PC-3 (cell line): Measurements from ENCODE around the gene LPIN1. TPM values are rescaled to one million over a fixed set of nuclear protein-coding genes. Genes with fewer than 3 reads are reported as not detected.

ENCODE experiments used
- ATAC-seq: fragments of 200-7000 bp; cut with Tn5 transposase; 2 replicates; pipeline ENCODE4 v1.9.1; 2020; ENCODE audit warnings: mild to moderate bottlenecking, moderate library complexity
- BruUV-seq: library from RNA; stranded (reverse); fragments of 400-500 nt; replicated peaks from 2 replicates; lab custom pipeline; 2021; lab: Mats Ljungman, UMichigan
- CTCF ChIA-PET: fragments of 300-600 bp; sonication (Branson Sonifier 250); formaldehyde crosslinking; loops from one replicate; lab custom pipeline; 2022; ENCODE audit warnings: antibody characterized with exemption; lab: Charles Lee
- POLR2A ChIA-PET: fragments of 300-600 bp; sonication (Branson Sonifier 250); formaldehyde crosslinking; loops from one replicate; lab custom pipeline; 2022; ENCODE audit warnings: antibody characterized with exemption; ENCODE audit not compliant: unreplicated experiment; lab: Charles Lee
- DNase-seq: peaks from one replicate; pipeline ENCODE4 v3.0.0-alpha.2; 2015
- H2AFZ ChIP-seq: fragments of 300-600 bp; sonication (generic); 2 replicates; pipeline ENCODE4 v1.6.0; 2016; ENCODE audit warnings: antibody characterized with exemption, low read length
- H3F3A ChIP-seq: fragments of 300-600 bp; sonication (generic); one replicate; pipeline ENCODE4 v1.6.0; 2017; ENCODE audit warnings: antibody characterized with exemption, low read length, control low read depth, mild to moderate bottlenecking; ENCODE audit not compliant: unreplicated experiment
- H3K27ac ChIP-seq: fragments of 300-600 bp; sonication (generic); 2 replicates; pipeline ENCODE4 v1.5.1; 2016; ENCODE audit warnings: mild to moderate bottlenecking, low read length
- H3K27me3 ChIP-seq: fragments of 300-600 bp; sonication (generic); 2 replicates; pipeline ENCODE4 v1.6.1; 2016; ENCODE audit warnings: low read length, mixed read lengths
- H3K36me3 ChIP-seq: fragments of 300-600 bp; sonication (generic); 2 replicates; pipeline ENCODE4 v1.6.1; 2016; ENCODE audit warnings: low read depth, mixed run types, low read length, mixed read lengths
- H3K4me1 ChIP-seq: fragments of 300-600 bp; sonication (generic); 2 replicates; pipeline ENCODE4 v1.5.1; 2016; ENCODE audit warnings: low read length; ENCODE audit not compliant: insufficient read depth
- H3K4me2 ChIP-seq: fragments of 300-600 bp; sonication (generic); 2 replicates; pipeline ENCODE4 v1.6.0; 2016; ENCODE audit warnings: low read length
- H3K4me3 ChIP-seq: fragments of 300-600 bp; sonication (generic); 2 replicates; pipeline ENCODE4 v1.5.1; 2016; ENCODE audit warnings: mild to moderate bottlenecking, low read length, mixed read lengths
- H3K79me2 ChIP-seq: fragments of 300-600 bp; sonication (generic); 2 replicates; pipeline ENCODE4 v1.6.1; 2017; ENCODE audit warnings: low read length, mixed read lengths
- H3K9ac ChIP-seq: fragments of 300-600 bp; sonication (generic); 2 replicates; pipeline ENCODE4 v1.6.0; 2016; ENCODE audit warnings: mild to moderate bottlenecking, low read length
- H3K9me2 ChIP-seq: fragments of 300-600 bp; sonication (generic); replicated peaks from 2 replicates; pipeline ENCODE4 v1.6.1; 2016; ENCODE audit warnings: mixed run types, low read length, mixed read lengths
- H3K9me3 ChIP-seq: fragments of 300-600 bp; sonication (generic); 2 replicates; pipeline ENCODE4 v1.6.1; 2016; ENCODE audit warnings: low read length, mixed read lengths
- H4K20me1 ChIP-seq: fragments of 300-600 bp; sonication (generic); 2 replicates; pipeline ENCODE4 v1.6.1; 2016; ENCODE audit warnings: low read length, mixed read lengths
- EZH2 ChIP-seq: fragments of 300-600 bp; sonication (generic); IDR thresholded peaks from one replicate; pipeline ENCODE4 v1.6.1; 2017; ENCODE audit warnings: antibody characterized with exemption, mild to moderate bottlenecking, low read length; ENCODE audit not compliant: unreplicated experiment
- EZH2phosphoT487 ChIP-seq: fragments of 300-600 bp; sonication (generic); IDR thresholded peaks from 2 replicates; pipeline ENCODE4 v1.6.1; 2018; ENCODE audit warnings: mild to moderate bottlenecking, antibody characterized with exemption, low read length, borderline replicate concordance
- intact Hi-C: fragments of 100-400 bp; cut with micrococcal nuclease; formaldehyde crosslinking; loops from 2 replicates; pipeline ENCODE4 v1.9.0; 2023
- total RNA-seq: library from RNA; depleted of rRNA; stranded (reverse); fragments of >200 nt; gene quantifications from 2 replicates; pipeline ENCODE4 v1.2.3, GENCODE V29; 2014
- TF ChIP-seq, protein P1 (sequence below): fragments of 300-600 bp; sonication (generic); conservative IDR thresholded peaks from 2 replicates; pipeline ENCODE4 v1.5.1; 2017; ENCODE audit warnings: antibody characterized with exemption, low read depth, mild to moderate bottlenecking, low read length

LPIN1 gene
- total RNA-seq, 1 experiment from 2014 or later = 40.9 TPM

DNA sequence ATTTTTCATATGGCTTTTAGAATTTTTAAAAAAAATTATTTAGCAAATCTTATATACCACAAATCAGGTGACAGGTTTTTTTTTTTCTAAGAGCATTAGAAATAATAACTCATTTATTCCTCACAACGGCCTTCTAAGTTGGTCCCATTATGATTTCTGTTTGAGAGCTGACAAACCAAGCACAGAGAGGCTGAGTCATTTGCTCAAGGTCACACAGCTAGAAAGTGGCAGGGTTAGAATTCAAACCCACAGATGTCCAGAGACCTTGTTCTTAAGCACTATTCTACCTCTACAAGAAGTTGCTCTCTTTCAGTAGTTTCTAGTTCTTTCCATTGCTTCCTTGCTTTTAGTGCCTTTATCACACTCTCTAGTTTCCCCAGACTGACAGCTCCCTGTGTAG is 28.8 kb upstream of the LPIN1 start:
- intact Hi-C loops = no loop called here
- no TSS peak for BruUV-seq
- Histone ChIP-seq H3K4me2 (no peak overlapping the region), H2AFZ (no peak overlapping the region), H3K79me2 (no peaks in the 10 kb centered on the region), H3K27ac (no peak overlapping the region), H4K20me1 (no peaks in the 10 kb centered on the region), H3K36me3 (no peaks in the 10 kb centered on the region), H3K9me2 (no peaks in the 10 kb centered on the region), H3F3A (no peaks in the 10 kb centered on the region), H3K9ac (no peak overlapping the region), H3K27me3 (no peaks in the 10 kb centered on the region), H3K9me3 (no peaks in the 10 kb centered on the region), H3K4me1 (peaks cover 10% of the 10 kb centered on the region), H3K4me3 (no peak overlapping the region)
- no peak for DNase-seq
- ChIA-PET POLR2A (no interaction called here), CTCF (no interaction called here)
- no peak for ATAC-seq
- TF ChIP-seq, protein P1, sequence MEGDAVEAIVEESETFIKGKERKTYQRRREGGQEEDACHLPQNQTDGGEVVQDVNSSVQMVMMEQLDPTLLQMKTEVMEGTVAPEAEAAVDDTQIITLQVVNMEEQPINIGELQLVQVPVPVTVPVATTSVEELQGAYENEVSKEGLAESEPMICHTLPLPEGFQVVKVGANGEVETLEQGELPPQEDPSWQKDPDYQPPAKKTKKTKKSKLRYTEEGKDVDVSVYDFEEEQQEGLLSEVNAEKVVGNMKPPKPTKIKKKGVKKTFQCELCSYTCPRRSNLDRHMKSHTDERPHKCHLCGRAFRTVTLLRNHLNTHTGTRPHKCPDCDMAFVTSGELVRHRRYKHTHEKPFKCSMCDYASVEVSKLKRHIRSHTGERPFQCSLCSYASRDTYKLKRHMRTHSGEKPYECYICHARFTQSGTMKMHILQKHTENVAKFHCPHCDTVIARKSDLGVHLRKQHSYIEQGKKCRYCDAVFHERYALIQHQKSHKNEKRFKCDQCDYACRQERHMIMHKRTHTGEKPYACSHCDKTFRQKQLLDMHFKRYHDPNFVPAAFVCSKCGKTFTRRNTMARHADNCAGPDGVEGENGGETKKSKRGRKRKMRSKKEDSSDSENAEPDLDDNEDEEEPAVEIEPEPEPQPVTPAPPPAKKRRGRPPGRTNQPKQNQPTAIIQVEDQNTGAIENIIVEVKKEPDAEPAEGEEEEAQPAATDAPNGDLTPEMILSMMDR = no peak
- TF ChIP-seq EZH2phosphoT487 (no peak), EZH2 (no peak)

DNA sequence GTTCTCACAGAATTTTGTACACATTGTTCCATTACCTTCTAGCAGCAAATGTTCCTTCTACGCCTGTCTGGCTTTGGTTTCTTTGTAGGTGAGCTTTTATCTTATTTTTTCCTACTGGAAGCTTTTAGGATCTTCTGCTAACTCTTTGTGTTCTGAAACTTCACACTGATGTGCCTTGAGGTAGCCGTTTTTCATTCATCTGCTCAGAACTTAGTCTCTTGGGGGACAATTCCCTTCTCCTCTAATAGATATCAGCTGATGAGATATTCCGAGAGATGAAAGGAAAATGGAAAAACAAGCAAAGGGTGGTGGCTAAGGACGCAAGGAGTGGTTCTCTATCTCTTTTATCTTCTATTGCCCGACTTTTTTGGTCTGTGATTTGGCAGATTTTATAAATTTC is 27.8 kb upstream of the LPIN1 start:
- no peak overlapping the region for H2AFZ ChIP-seq
- no peak overlapping the region for H3K4me3 ChIP-seq
- no peak for ATAC-seq
- DNase-seq = no peak
- no peak overlapping the region for H3K4me2 ChIP-seq
- intact Hi-C loops = no loop called here
- no peaks in the 10 kb centered on the region for H3K79me2 ChIP-seq
- ChIA-PET POLR2A (no interaction called here), CTCF (no interaction called here)
- no peaks in the 10 kb centered on the region for H3F3A ChIP-seq
- H3K27ac ChIP-seq = no peak overlapping the region
- no peaks in the 10 kb centered on the region for H3K9me2 ChIP-seq
- H3K27me3 ChIP-seq = no peaks in the 10 kb centered on the region
- TF ChIP-seq, protein P1 = no peak
- TF ChIP-seq EZH2phosphoT487 = no peak
- no peak for TF ChIP-seq EZH2
- no TSS peak for BruUV-seq
- H3K36me3 ChIP-seq = no peaks in the 10 kb centered on the region
- no peaks in the 10 kb centered on the region for H4K20me1 ChIP-seq
- no peaks in the 10 kb centered on the region for H3K9me3 ChIP-seq
- no peak overlapping the region for H3K9ac ChIP-seq
- H3K4me1 ChIP-seq = peaks cover 3% of the 10 kb centered on the region

DNA sequence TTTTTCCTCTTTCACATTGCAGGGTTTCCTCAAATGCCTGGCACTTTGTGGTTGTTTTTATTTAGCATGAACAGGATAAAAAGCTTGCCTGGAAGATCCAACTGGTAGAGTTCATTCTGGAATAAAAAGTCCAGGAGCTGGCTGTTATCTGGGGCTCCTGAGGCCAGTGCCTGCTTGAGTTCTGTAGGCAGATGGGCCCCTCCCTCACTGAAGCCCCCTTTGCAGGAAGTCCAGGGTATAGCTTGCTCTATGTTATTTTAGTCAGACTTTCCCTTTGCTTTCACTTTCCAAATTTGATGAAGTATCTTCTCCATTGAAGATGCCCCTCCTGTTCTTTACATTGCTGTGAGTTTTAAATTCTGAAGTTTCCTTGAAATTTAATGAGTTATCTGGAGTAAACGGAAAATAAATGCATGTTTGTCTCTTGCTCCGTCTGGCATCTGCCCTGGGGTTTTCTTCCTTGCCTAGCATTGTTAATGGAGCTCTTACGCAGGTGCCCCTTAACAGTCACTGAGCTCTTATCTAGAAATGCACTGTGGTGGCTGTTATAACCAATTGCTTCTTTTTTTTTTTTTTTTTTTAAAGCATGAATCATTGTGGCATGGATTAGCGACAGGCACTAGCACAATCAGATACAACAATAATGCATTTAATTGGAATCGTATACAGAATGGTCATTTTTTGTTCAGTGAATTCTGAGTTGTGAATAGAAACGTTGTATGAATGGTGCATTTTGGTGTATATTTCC is 27.0 kb upstream of the LPIN1 start:
- TF ChIP-seq EZH2phosphoT487 = no peak
- TF ChIP-seq EZH2 = no peak
- TF ChIP-seq, protein P1 = no peak
- Histone ChIP-seq H3K4me3 (no peak overlapping the region), H3K79me2 (no peaks in the 10 kb centered on the region), H3K36me3 (no peaks in the 10 kb centered on the region), H2AFZ (no peak overlapping the region), H3K9me2 (no peaks in the 10 kb centered on the region), H3K9ac (no peak overlapping the region), H3K4me1 (no peaks in the 10 kb centered on the region; the same call in 1 of the 2 replicates), H4K20me1 (no peaks in the 10 kb centered on the region), H3K27me3 (no peaks in the 10 kb centered on the region), H3F3A (no peaks in the 10 kb centered on the region), H3K9me3 (no peaks in the 10 kb centered on the region), H3K4me2 (no peak overlapping the region), H3K27ac (no peak overlapping the region)
- ChIA-PET POLR2A (no interaction called here), CTCF (no interaction called here)
- no TSS peak for BruUV-seq
- intact Hi-C loops = no loop called here
- DNase-seq = no peak
- no peak for ATAC-seq
